CD4-positive, alpha-beta T cell treated with Interleukin-17A for 1 hour (primary cell): ENCODE results near the gene IL17D.
"Not testable (repeated sequence)": the region's sequence is repeated elsewhere in the genome, so short reads cannot be mapped to it uniquely, and the experiment has no call there.

Experiments used
- DNase-seq: peaks from one replicate; pipeline ENCODE4 v3.0.0-alpha.2; 2020

The IL17D gene

DNA sequence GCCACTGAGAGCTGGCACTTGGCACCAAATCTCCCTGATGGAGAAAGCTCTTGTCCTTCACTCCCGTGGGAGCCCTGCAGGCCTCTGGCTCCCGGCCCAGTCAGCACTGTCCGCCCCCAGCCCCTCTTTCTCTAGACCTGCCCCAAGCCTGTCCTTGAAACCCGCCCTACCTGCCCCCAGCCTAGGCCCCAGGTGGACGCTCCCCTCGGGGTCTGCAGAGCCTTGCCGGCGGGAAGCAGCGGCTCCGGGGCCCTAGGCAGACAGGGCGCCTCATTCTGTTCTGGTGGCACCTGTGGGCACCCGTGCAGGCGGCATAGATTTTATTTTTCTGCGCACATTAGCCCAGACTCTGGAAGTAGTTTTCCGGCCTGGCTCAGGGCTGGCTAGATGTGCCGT, 17.6 kb downstream of the IL17D start:
- no peak for DNase-seq

DNA sequence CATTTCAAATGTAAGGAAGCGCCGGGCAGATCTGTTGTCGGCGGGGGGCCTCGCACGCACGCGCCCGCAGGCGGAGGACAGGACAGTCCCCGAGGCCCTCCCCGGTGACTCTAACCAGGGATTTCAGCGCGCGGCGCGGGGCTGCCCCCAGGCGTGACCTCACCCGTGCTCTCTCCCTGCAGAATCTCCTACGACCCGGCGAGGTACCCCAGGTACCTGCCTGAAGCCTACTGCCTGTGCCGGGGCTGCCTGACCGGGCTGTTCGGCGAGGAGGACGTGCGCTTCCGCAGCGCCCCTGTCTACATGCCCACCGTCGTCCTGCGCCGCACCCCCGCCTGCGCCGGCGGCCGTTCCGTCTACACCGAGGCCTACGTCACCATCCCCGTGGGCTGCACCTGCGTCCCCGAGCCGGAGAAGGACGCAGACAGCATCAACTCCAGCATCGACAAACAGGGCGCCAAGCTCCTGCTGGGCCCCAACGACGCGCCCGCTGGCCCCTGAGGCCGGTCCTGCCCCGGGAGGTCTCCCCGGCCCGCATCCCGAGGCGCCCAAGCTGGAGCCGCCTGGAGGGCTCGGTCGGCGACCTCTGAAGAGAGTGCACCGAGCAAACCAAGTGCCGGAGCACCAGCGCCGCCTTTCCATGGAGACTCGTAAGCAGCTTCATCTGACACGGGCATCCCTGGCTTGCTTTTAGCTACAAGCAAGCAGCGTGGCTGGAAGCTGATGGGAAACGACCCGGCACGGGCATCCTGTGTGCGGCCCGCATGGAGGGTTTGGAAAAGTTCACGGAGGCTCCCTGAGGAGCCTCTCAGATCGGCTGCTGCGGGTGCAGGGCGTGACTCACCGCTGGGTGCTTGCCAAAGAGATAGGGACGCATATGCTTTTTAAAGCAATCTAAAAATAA, 18.2 kb downstream of the IL17D start:
- DNase-seq: no peak

DNA sequence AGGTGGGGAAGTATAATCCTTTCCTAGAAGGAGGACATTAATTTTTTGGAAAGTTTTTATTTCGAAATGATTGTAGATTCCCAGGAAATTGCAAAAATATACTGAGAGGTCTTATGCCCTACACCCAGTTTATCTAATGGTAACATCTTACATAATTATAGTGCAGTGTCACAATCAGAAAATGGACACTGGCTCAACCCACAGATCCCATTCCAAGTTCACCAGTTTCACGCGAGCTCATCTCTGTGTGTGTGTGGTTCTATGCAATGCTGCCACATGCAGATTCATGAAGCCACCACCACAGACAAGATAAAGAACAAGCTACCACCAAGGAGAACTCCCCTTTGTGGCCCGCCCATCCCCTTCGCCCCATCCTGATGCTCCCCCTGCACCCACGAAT, 24.4 kb downstream of the IL17D start:
- no peak for DNase-seq

DNA sequence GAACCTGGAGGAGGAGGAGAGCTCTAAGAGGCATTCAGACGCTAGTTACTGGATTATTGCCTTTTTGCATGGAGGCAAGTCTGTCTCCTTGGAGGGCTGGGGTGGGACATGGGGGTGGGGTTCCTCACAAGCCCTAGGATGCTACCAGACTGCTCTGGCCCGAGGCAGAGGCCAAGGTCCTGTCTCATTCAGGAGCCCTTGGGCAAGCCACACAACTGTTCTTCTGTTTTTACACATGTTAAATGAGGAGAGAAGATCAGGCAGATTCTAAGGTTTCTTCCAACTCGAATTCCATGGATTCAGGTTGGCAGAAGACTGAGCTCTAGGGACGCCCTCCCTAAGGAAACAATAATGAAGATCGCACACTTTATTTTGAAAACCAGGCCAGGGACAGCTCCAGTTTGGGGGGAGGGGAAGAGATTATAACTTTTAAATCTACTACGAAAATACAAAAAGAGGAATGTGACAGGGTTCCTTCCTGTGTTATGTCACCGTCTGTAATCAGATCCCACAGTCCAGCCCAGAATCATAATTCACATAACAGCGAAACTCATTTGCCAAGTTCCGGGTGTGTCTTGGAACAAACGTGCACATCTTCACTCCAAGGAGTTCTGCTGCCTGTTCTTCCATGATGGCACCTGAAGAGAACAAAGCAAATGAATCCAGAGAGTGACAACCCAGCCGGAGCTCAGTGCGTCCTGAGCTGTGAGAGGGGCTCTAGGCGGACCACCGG, 25.2 kb downstream of the IL17D start:
- DNase-seq: no peak

DNA sequence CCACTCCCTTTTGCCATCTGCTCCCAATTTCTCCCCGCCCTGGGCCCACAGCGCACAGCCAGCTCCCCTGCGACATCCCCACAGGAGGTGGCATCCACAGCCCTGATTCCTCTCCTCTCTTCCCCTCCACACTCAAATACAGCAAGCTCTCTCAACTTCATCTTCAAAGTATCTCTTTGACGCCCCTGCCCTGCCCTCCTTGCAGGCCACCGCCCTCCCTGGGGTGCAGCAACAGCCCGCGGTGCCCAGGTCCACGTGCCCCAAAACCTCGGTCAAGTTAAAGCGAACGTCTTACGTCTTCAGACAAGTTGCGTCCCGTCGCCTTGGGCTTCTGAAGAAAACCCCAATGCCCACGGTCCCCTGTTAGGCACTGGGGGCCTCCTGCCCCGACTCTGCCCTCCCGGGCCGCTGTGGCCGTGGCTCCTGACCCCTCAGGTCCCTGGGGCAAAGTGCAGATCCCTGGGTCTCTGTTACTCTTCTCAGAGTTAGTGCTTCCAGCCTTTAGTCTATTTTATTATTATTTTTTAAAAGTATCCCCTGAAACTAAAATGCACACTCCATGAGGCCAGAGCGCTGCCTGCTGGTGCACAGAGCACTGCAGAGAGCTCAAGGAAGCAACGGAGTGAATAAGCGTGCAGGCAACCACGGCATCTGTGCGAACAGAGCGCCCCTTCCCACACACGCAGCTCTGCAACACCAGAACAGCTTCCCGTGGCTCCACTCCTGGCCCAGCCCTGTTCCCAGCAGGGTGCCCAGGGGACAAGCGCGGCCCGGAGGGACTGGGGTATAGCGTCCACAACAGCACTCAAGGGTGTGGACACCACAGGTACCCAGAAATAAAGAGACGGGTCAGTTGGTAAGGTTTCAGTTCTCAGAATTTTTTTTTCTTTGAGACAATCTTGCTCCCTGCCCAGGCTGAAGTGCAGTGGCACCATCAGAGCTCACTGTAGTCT, 26.4 kb downstream of the IL17D start:
- DNase-seq: no peak

DNA sequence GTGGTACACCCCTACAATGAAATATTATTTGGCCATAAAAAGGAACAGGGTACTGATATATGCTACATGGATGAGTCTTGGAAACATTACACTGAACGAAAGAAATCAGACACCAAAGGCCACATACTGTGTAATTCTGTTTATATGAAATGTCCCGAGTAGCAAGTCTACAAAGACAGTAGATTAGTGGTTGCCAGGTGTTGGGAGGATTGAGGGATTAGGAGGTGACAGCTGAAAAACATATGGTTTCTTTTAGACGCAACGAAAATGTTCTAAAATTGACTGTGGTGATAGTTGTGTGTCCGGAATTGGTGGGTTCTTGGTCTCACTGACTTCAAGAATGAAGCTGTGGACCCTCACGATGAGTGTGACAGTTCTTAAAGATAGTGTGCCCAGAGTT, 35.1 kb downstream of the IL17D start:
- no peak for DNase-seq

DNA sequence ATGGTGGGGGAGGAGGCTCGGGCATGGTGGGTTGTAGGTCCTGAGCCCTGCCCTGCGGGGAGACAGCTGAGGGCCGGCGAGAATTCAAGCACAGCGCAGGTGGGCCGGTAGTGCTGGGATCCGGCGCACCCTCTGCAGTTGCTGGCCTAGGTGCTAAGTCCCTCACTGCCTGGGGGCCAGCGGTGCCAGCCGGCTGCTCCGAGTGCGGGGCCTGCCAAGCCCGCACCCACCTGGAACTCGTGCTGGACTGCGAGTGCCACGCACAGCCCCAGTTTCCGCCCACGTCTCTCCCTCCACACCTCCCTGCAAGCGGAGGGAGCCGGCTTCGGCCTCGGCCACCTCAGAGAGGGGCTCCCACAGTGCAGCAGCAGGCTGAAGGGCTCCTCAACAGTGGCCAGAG, 36.5 kb downstream of the IL17D start:
- no peak for DNase-seq

DNA sequence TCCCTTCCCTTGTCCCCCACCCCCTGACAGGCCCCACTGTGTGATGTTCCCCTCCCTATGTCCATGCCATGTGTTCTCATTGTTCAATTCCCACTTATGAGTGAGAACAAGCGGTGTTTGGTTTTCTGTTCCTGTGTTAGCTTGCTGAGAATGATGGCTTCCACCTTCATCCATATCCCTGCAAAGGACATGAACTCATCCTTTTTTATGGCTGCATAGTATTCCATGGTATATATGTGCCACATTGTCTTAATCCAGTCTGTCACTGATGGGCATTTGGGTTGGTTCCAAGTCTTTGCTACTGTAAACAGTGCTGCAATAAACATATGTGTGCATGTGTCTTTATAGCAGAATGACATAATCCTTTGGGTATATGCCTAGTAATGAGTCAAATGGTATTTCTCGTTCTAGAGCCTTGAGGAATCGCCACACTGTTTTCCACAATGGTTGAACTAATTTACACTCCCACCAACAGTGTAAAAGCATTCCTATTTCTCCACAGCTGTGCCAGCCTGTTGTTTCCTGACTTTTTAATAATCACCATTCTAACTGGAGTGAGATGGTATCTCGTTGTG, 40.4 kb downstream of the IL17D start:
- DNase-seq: not testable (repeated sequence)

DNA sequence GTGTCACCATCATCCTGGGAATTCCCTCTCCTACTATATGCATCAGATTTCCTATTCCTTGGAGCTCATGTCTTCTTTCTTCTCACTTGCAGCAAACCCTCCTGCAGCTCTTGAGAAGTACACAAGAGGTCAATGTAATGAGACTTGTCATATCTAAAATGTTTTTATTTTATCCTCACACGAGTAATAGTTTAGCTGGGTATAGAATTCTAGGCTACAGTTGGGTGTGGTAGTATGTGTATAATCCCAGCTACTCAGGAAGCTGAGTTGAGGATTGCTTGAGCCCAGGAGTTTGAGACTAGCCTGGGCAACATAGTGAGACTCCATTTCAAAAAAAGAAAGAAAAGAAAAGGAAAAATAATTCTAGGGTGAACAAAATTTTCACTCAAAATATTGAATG, 45.9 kb downstream of the IL17D start:
- no peak for DNase-seq

DNA sequence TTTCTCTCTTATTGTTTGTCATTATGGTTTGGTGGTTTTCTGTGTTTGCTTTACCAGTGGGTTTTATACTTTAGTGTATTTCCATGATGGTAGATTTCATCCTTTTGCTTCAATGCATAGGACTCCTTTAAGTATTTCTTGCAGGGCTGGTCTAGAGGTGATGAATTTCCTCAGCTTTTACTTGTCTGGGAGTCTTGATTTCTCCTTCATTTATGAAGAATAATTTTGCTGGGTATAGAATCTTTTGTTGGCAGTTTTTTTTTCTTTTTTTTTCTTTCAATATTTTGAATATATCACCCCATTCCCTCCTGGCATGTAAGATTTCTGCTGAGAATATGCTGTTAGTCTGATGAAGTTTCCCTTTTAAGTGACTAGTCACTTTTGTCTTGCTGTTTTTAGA, 50.5 kb downstream of the IL17D start:
- no peak for DNase-seq

DNA sequence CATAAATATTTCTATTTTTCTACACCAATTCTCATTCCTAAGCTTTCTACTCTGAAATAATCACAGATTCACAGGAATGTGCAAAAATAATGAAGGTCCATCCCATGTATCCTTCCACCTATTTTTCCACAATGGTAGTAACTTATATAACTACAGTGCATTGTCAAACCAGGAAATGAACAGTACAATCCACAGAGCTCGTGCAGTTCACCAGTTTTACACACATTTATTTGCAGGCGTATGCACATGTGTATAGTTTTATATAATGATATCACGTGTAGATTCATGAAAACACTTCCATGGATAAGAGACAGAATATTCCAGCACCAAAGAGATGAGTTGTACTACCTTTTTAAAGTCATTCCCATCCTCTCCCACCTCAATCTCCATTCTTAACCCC, 57.4 kb downstream of the IL17D start:
- DNase-seq: no peak

DNA sequence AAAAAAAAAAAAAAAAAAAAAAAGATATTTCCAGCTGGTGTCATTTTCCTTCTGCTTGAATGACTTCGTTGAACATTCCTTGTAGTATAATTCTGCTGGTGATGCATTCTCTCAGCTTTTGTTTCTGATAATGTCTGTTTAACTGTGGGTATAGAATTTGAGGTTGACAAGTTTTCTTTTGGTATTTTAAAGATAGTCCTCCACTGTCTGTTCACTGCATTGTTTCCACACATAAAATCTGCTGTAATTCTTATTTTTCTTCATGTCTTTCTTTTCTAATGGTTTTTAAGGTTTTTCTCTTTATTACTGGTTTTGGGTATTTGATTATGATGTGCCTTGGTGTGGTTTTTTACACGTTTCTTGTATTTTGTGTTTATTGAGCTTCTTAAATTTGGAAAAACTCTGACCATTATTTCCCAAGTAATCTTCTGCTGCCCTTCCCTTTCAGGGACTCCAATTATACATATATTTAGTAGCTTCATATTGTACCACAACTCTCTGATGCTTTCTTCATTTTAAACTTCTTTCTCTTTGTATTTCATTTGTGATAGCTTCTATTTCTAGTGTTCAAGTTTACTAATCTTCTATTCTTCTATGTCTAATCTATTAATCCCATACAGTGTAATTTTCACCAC, 63.9 kb downstream of the IL17D start:
- no peak for DNase-seq

DNA sequence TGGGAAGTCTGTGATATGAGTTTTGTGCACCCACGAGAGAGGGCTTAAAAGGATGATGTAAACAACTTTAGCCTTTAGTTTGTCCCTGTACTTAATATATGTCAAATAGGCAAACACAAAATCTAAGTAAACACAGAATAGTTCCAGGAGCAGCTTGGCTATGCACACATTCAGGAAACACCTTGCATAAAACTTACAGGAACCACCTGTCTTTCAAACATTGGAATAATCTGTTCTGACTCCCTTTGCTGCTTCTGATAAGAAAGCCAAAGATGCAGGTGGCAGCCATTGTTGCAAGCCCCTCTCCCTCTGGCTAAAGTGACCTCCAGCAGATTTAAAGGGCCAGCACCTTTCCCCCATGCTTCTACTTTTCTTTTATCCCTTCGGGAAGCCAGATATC, 65.6 kb downstream of the IL17D start:
- no peak for DNase-seq

DNA sequence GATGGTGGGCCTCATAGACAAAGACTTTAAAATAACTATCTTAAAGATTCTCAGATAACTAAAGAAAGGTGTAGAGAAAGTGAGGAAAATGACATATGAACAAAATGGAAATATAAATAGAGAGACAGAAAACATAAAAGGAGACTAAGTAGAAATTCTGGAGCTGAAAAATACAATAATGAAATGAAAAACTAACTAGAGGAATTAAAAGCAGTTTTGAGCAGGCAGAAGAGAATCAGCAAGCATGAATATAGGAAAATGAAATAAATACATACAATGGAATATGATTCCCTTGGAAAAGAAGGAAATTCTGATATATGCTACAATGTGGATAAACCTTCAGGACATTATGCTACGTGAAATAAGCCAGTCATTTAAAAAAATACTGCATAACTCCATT, 66.3 kb downstream of the IL17D start:
- DNase-seq: no peak
